Stromal cell of bone marrow (primary cell): ENCODE measurements around the gene MARK1.

Experiments used
- DNase-seq: peaks from one replicate; pipeline ENCODE4 v3.0.0-alpha.2; 2012; ENCODE audit warnings: low read depth

Gene MARK1

DNA sequence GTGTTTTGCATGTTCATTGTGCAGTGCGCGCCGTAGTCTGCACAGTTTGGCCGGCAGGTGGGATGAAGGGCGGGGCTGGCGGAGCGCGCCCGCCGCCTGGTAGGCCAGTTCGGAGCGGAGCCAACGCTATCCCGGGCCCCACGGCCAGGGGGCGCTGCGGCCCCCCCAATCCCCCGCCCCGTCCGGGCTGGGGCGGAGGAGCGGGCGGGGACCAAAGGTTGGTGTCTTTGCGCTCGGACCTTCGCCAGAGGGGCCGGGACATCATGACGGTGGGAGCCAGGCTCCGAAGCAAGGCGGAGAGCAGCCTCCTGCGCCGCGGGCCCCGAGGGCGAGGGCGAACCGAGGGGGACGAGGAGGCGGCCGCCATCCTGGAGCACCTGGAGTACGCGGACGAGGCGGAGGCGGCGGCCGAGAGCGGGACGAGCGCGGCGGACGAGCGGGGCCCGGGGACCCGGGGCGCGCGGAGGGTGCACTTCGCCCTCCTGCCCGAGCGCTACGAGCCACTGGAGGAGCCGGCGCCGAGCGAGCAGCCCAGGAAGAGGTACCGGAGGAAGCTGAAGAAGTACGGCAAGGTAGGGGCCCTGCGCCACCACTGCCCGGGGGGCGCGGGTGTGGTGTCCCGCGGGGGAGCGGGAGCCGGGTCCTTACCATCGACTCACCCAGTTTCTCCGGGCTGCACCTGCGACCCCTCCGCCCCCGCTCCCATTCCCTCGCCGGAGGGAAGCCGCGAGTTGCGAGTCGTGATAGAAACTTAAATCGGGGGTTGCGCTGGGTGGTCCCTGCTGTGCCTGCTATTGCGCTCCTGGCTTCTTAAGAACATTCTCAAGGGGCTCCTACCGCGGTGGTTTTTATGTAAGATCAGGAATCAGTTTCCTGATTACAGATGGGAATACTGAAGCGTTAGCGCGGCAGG, 162.5 kb downstream of the MARK1 start, which contains the start of gene C1orf115:
Gene C1orf115 (plus strand): TSS at position 224 of the 913 bp plus-strand sequence. CDS start 40 bp downstream, at position 264.
- no peak for DNase-seq

DNA sequence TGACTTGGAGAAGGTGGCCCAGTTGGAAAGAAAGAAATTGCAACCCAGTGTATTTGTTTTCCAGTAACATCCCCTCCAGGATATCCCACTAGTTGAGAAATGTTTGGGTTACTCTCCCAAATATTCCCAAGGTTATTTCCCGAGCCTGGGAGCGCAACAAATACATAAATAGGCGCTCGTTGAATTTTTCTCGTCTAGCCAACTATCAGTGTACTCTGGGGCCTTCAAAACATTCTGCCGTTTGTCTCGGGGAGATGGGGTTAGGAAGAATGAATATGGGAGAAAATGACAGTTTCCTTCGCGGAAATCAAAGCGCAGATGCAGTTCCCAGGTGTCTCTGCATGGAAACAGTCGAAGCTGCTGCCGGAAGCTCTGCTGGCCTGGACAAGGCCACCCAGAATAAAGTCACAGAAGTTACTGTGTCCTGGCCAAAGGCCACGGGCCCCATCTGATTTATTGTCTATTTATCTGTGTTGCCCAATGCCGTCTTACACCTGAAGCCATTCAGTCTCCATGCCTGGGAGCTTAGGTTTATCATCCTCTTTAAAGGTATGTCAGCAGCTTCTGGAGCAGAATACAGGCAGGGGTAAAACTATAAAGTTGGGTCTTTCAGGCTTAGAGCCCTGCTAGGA, 163.2 kb downstream of the MARK1 start:
- DNase-seq: no peak

DNA sequence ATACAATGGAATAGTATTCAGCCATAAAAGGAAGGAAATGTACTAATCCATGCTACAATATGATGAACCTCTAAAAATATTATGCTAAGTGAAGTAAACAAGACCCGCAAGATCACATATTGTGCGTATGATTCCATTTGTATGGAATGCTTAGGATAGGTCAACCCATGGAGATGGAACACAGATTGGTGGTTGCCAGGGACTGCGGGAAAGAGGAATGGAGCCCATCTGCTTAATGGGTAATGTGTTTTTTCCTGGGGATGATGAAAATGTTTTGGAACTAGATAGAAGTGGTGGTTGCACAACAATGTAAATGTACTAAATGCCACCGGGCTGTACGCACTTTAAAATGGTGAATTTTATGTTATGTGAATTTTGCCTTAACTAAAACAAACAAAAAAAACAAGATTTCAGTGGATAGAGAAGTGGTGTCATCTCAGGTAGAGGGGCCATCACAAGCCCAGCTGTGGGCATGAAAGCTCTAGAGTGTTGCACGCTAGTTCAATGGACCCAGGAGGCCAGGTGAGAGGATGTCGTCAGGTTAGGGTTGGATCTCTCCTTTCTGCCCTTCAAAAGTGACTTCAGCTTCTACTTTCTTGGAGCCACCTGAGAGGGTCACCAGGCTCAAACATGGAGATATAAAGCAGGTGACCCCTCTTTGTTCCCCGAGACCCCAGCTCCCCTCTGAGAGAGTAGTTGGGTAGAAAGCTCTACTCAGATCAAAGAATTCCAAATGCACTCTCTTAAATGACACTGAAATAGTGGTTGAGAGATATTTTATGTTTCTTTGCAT, 164.7 kb downstream of the MARK1 start:
- DNase-seq: no peak

GRCh38 chr1:220694866-220695382, 167.0 kb downstream of the MARK1 start:
- DNase-seq: no peak

- DNase-seq: no peak
Observed at GRCh38 chr1:220695426-220695825, 167.5 kb downstream of the MARK1 start.

GRCh38 chr1:220696226-220696862, 168.4 kb downstream of the MARK1 start:
- DNase-seq: no peak

- no peak for DNase-seq
Observed at GRCh38 chr1:220696863-220697231, 168.9 kb downstream of the MARK1 start.

DNA sequence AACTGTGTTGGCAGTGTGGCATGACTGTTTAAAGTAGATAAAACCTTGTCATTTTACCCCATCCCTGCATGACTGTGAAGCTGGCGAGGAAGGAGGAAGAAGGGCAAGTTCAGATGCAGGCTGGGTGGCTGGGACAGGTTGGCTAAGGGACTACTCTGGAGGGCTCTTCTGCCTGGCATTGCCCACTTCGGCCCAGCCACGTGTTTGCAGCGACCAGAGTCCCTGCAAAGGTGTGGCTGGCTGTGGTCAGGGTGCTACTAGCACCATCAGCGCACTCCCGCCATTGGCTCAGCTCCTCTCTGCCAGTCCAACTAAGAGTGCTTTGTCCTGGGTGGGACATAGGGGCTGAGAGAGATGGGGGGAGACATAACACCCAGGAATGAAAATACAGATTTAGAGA, 169.4 kb downstream of the MARK1 start:
- no peak for DNase-seq

DNA sequence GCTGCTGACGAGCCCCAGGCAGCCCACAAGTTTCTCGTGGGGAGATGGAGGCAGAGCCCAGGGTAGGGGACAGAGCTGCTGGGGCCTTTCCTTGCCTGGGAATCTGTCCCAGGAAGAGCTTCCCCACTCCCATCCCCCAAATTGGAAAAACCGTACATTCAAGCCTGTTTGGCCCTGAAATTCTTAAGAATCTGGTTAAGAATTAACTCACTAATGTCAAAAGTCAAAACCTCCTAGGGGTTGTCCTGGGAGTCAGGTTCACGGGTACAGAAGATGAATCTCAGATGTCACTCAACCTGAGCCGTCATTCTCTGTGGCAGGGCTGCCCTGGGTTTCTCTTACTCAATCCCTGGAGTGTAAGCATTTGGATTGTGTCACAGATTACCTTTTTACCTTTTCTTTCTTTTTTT, 170.7 kb downstream of the MARK1 start:
- no peak for DNase-seq

GRCh38 chr1:220699044-220699443, 171.1 kb downstream of the MARK1 start:
- no peak for DNase-seq

GRCh38 chr1:220700556-220701179, 172.7 kb downstream of the MARK1 start:
- no peak for DNase-seq

- DNase-seq: no peak
Observed at GRCh38 chr1:220701974-220702373, 174.0 kb downstream of the MARK1 start.

DNA sequence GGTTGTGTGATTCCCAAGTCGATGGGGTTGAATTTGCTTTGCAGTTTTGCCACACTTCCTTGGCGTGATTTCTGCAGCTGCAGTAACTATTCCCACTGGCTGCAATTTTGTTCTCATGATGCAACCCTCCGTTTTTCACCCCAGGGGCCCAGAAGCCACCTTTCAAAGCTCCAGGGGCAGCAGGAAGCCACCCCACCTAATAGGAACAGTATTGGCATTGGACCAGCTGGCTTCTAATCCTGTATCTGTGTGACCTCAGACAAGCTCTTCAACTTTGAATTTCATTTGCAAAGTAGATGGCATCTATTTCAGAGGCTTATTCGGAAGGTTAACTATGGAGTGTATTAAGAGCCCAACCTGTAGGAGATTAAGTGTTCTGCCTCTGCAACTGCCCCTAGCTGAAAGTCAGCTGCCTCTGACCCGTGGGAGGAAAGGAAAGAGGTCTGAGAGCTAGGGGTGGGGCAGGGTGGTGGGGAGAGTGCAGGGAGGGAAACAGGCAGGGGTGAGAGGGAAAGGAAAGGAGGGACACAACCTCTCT, 174.9 kb downstream of the MARK1 start:
- no peak for DNase-seq

GRCh38 chr1:220703305-220703704, 175.4 kb downstream of the MARK1 start:
- DNase-seq: no peak

- no peak for DNase-seq
Observed at GRCh38 chr1:220705782-220706181, 177.8 kb downstream of the MARK1 start.

DNA sequence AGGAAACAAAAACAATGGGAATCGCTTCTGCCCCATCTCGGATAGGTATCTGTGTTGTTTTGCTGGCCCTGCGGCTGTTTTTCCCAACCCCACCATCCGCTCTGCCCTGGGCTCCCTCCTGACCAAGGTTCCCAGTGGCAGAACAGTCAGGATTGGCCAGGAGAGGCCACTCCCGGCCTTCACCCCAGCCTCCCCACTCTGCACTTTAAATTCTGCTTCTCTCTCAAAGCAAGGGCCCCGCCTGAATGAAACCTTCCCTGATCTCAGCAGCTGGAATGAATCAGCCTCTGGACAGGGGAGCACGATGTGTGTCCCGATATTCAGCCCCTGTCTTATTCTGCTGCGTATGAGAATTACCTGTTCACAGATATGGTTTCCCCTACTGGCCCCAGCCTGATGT, 178.5 kb downstream of the MARK1 start:
- DNase-seq: no peak

DNA sequence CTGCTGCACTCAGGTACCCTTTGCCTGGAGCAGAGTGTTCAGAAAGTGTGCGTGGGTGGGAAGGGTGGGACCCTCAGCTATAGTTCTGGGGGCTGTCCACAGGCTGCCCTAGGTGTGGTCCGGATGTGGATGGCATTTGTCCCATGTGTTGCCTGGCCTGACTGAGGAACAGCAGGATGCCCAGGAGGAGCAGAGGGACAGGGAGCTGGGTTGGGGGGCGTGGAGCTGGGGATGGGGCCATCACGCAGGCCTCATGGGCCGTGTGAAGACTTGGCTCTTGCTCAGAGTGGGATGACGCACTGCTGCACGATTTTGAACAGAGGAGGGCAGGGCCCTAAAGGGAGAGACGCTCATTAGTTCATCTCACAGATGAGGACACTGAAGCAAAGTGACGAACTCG, 179.2 kb downstream of the MARK1 start:
- no peak for DNase-seq

GRCh38 chr1:220708244-220708643, 180.3 kb downstream of the MARK1 start:
- no peak for DNase-seq

DNA sequence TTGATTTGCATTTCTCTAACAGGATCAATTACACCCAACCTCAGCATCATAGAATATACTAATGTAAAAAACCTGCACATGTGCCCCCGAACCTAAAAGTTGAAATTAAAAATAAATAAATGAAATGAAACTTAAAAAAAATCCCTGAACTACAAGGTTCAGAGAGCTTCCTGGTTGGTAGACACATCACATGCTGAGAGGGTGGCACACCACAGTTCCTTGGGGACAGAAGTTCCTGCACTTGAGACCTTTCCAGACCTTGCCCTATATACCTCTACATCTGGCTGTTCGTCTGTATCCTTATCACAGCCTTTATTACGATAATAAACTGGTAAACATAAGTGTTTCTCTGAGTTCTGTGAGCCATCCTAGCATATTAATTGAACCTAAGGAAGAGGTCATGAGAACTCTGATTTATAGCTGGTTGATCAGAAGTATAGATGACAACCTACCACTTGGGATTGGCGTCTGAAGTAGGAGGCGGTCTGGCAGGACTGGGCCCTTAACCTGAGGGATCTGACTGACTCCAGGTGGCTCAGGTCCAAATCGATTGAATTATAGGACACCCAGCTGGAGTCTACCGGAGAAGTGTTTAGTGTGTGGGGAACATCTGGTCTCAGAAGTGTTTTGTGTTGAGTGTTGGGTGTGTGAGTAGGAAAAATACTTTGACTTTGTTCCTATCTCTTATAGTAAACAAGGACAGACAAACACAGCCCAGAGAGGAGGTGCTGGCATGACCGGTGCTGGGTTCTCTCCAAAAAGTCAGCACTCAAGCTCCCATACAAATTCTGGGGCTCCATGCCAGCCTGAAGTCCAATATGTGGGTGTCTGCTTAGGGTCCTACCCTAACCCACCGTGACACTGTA, 181.2 kb downstream of the MARK1 start:
- no peak for DNase-seq

GRCh38 chr1:220710333-220710732, 182.4 kb downstream of the MARK1 start:
- no peak for DNase-seq
